ENCODE results near the gene ZNF556. TPM values are rescaled to one million over a fixed set of nuclear protein-coding genes. Genes with fewer than 3 reads are reported as not detected.

ZNF556 gene
- total and polyA plus RNA-seq, 10 donors = under 0.01 to 0.27 (median 0.22) TPM; not detected in 5

DNA sequence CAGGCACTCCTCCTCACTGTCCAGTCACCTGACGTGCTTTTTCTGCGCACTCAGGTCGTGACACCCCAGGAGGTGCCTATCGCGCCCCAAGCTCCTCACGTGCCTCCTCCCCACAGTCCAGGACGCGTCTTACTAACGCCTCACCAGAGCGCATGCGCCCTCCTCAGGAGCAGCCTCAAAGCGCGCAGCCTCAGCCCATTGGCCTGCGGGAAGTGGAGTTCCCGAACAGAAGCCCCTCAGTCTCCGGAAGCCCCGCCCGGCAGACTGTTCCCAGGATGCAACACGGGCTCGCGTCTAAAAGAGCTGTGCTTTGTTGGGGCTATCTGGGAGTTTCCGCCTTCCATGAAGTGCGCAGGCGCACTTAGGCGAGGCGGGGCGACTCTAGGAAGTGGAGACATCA is 8.3 kb upstream of the ZNF556 start:
- intact Hi-C loops (cut with DNase I; ENCODE audit: low total_unique reads) = no loop called here
- Histone ChIP-seq H3K36me3 (peaks cover 0 to 26% (median 7%) of the 10 kb centered on the region in 6 donors), H3K9me3 (peaks cover 0 to 67% (median 54%) of the 10 kb centered on the region in 8 donors), H3K4me3 (no peak overlapping the region), H3K27me3 (replicated peaks in 1 of 7) (no peaks in the 10 kb centered on the region), H3K27ac (no peak overlapping the region), H3K4me1 (no peaks in the 10 kb centered on the region)
- TF ChIP-seq, protein P1, sequence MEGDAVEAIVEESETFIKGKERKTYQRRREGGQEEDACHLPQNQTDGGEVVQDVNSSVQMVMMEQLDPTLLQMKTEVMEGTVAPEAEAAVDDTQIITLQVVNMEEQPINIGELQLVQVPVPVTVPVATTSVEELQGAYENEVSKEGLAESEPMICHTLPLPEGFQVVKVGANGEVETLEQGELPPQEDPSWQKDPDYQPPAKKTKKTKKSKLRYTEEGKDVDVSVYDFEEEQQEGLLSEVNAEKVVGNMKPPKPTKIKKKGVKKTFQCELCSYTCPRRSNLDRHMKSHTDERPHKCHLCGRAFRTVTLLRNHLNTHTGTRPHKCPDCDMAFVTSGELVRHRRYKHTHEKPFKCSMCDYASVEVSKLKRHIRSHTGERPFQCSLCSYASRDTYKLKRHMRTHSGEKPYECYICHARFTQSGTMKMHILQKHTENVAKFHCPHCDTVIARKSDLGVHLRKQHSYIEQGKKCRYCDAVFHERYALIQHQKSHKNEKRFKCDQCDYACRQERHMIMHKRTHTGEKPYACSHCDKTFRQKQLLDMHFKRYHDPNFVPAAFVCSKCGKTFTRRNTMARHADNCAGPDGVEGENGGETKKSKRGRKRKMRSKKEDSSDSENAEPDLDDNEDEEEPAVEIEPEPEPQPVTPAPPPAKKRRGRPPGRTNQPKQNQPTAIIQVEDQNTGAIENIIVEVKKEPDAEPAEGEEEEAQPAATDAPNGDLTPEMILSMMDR (IDR thresholded peaks at IDR 0.05 in 8 of 11, conservative IDR thresholded peaks at IDR 0.05 in 3 of 11) = no peak
- peak in 1 of 3 donors; percentile 48 for TF ChIP-seq POLR2AphosphoS5 (IDR thresholded peaks at IDR 0.05)
- WGBS, 5 donors = 71 to 86% (median 81%) methylated on average over 20 to 27 of the region's 27 CpGs
- no peak for DNase-seq

DNA sequence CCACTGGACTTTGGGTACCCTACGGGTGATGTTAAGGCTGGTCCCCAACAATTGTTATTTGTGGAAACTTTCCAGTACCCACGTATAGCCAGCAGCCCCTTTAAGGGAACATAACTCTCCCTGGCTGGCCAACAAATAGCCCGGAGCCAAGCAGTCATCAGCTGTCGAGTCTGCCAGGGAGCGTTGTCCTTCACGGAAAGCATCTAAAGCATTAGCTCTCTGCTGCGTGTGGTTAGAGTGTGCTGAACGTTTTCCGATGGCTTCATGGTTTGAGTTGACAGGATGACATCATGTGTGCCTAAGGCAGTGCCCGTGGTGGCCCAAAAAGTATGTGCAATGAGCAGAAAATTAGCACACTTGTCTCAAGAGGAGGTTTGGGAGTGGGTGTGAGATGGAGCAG is 3.3 kb upstream of the ZNF556 start:
- Histone ChIP-seq H3K4me1 (no peaks in the 10 kb centered on the region), H3K27ac (no peak overlapping the region), H3K4me3 (no peak overlapping the region), H3K9me3 (peaks cover 0 to 18% (median 5%) of the 10 kb centered on the region in 8 donors), H3K36me3 (no peaks in the 10 kb centered on the region), H3K27me3 (replicated peaks in 1 of 7) (no peaks in the 10 kb centered on the region)
- intact Hi-C loops (cut with DNase I; ENCODE audit: low total_unique reads) = no loop called here
- DNase-seq = no peak
- TF ChIP-seq, protein P1 (IDR thresholded peaks at IDR 0.05 in 8 of 11, conservative IDR thresholded peaks at IDR 0.05 in 3 of 11) = no peak
- no peak for TF ChIP-seq POLR2AphosphoS5 (IDR thresholded peaks at IDR 0.05)
- no peak for TF ChIP-seq POLR2A (IDR thresholded peaks at IDR 0.05)
- 84 to 91% (median 87%) methylated on average over 9 to 10 of the region's 10 CpGs for WGBS, 5 donors

DNA sequence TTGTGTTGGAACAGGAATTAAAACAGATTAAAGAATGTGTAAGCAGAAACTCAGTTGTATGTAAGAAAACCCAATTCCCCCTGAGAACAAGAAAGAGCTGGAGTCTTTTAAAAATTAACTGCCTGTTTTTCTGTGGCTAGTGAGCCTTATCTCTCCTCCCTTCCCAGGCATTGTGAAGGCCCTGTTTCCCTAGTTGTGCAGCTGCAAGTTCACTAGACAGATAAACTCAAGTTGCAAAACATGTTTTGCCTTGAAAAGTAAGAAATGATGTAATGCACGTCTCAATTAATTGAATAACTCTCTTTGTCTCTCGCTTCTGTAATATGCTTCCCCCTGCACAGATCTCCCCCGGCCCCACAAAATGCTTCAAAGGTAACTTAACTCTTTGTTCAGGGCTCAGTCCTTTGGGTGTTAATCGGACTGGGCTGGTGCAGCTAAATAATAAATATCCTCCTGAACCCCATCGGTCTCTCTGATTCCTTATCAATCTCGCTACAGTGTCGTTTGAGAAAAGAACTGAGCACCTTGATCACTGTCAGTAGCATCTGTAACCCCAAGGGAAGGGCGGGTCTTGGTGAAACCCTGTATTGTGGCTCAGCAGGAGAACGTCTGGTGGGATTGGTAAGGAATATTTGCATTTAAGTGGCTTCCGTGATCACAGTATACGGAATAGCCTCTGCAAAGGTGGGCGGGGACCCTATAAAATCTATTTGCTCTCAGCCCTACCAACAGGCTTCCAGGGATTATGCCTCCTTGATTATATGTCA is 1.6 kb upstream of the ZNF556 start:
- Histone ChIP-seq H3K4me3 (no peak overlapping the region), H3K36me3 (no peaks in the 10 kb centered on the region), H3K27ac (no peak overlapping the region), H3K4me1 (no peaks in the 10 kb centered on the region), H3K27me3 (replicated peaks in 1 of 7) (no peaks in the 10 kb centered on the region), H3K9me3 (peaks cover 0 to 3% (median 0%) of the 10 kb centered on the region in 8 donors)
- WGBS, 5 donors = 56 to 67% (median 58%) methylated on average over 12 of the region's 12 CpGs
- no peak for DNase-seq
- intact Hi-C loops (cut with DNase I; ENCODE audit: low total_unique reads) = no loop called here
- TF ChIP-seq POLR2AphosphoS5 (IDR thresholded peaks at IDR 0.05) (no peak), POLR2A (IDR thresholded peaks at IDR 0.05) (no peak)
- TF ChIP-seq, protein P1 (IDR thresholded peaks at IDR 0.05 in 8 of 11, conservative IDR thresholded peaks at IDR 0.05 in 3 of 11) = no peak

- DNase-seq = no peak
- 79 to 91% (median 82%) methylated on average over 7 to 8 of the region's 8 CpGs for WGBS, 5 donors
- intact Hi-C loops (cut with DNase I; ENCODE audit: low total_unique reads) = no loop called here
- no peaks in the 10 kb centered on the region for H3K27me3 ChIP-seq (replicated peaks in 1 of 7)
- H3K9me3 ChIP-seq = no peaks in the 10 kb centered on the region
- no peaks in the 10 kb centered on the region for H3K4me1 ChIP-seq
- H3K4me3 ChIP-seq = no peak overlapping the region
- H3K27ac ChIP-seq = no peak overlapping the region
- no peaks in the 10 kb centered on the region for H3K36me3 ChIP-seq
- TF ChIP-seq POLR2AphosphoS5 (IDR thresholded peaks at IDR 0.05) (no peak), POLR2A (IDR thresholded peaks at IDR 0.05) (no peak)
- TF ChIP-seq, protein P1 (IDR thresholded peaks at IDR 0.05 in 8 of 11, conservative IDR thresholded peaks at IDR 0.05 in 3 of 11) = no peak
Observed at GRCh38 chr19:2866495-2867024, 575 bp upstream of the ZNF556 start.

All from spleen (tissue), 11 donors.